ENCODE results near the gene KRT37. TPM values are rescaled to one million over a fixed set of nuclear protein-coding genes. Genes with fewer than 3 reads are reported as not detected.
"Not testable (repeated sequence)": the region's sequence is repeated elsewhere in the genome, so short reads cannot be mapped to it uniquely, and the experiment has no call there.

Gene KRT37
- total RNA-seq, 4 donors from 2014 or later = not detected

DNA sequence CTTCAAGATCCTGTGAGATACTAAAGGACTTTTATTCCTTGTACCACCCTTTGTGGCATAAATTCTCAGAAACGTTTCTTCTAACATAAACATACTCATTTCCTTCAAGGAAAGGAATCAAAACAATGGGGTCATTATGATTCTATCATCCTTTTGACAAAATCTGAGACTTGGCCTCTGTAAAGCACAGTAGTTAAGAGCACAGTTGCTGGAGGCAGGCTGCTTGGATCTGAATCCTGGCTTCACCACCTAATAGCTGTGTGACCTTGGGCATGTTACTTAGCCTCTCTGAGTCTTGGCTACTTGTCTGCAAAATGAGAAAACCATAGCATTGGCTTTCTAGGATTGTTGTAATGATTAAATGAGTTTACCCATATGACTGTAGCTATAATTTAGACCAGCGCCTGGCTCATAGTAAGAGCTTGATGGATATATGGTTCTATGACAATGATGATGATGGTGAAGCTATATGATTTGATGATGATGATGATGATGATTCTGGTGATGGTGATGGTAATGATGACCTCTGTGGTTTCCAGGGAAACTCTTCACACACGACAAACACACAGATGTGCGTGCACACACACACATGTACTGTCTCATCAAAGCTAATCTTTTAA is 20.9 kb downstream of the KRT37 start:
- Histone ChIP-seq H3K4me3 (no peak overlapping the region), H3K27ac (no peak overlapping the region), H3K36me3 (no peaks in the 10 kb centered on the region), H3K27me3 (no peaks in the 10 kb centered on the region), H3K9me3 (no peaks in the 10 kb centered on the region), H3K4me1 (no peaks in the 10 kb centered on the region)
- intact Hi-C loops (cut with DNase I; ENCODE audit: low total_unique reads) = no loop called here
- TF ChIP-seq POLR2A (IDR thresholded peaks at IDR 0.05) = no peak
- no peak for ATAC-seq
- in situ Hi-C loops (cut with MboI; ENCODE audit: low sequenced_read_pairs in 4 of 4) = no loop called here
- DNase-seq = no peak

DNA sequence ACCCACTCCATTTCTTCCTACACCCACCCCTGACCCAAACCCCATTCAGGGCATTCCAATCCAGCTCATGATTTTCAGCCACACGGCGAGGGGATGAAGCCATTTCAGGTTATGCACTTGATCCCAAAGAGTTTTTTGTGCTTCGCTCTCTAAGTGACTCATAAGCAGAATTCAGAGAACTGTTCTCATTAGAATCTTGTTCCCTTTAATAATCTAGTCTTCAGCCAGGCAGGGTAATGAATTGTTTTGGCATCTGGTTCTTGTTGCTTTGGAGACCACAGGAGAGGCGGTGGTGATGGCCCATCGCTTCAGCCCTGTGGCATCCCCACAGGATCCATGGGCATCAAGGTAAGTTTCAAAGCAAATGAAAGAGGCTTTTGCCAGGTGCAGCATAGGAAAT is 22.2 kb downstream of the KRT37 start:
- Histone ChIP-seq H3K27me3 (no peaks in the 10 kb centered on the region), H3K9me3 (no peaks in the 10 kb centered on the region), H3K4me3 (no peak overlapping the region), H3K36me3 (no peaks in the 10 kb centered on the region), H3K4me1 (no peaks in the 10 kb centered on the region), H3K27ac (no peak overlapping the region)
- in situ Hi-C loops (cut with MboI; ENCODE audit: low sequenced_read_pairs in 4 of 4) (no loop called here), intact Hi-C loops (cut with DNase I; ENCODE audit: low total_unique reads) (no loop called here)
- TF ChIP-seq CTCF (IDR thresholded peaks at IDR 0.05 in 4 of 5, conservative IDR thresholded peaks at IDR 0.05 in 1 of 5) (no peak), POLR2A (IDR thresholded peaks at IDR 0.05) (no peak)
- ATAC-seq (no peak), DNase-seq (no peak)

GRCh38 chr17:41396996-41397660 is 27.3 kb downstream of the KRT37 start, which contains the start of gene KRT31:
TSS of gene KRT31 (minus strand) at chr17:41397608. CDS start at chr17:41397539, 69 bp downstream.
- DNase-seq = no peak
- in situ Hi-C loops (cut with MboI; ENCODE audit: low sequenced_read_pairs in 4 of 4) (no loop called here), intact Hi-C loops (cut with DNase I; ENCODE audit: low total_unique reads) (no loop called here)
- TF ChIP-seq POLR2A (IDR thresholded peaks at IDR 0.05) = no peak
- TF ChIP-seq CTCF (IDR thresholded peaks at IDR 0.05 in 4 of 5, conservative IDR thresholded peaks at IDR 0.05 in 1 of 5) = no peak
- Histone ChIP-seq H3K9me3 (no peaks in the 10 kb centered on the region), H3K27me3 (no peaks in the 10 kb centered on the region), H3K27ac (no peak within 1 kb of the TSS), H3K4me3 (peak within 1 kb of the TSS in 1 of 4 donors; percentile 36), H3K36me3 (no peaks in the 10 kb centered on the region), H3K4me1 (peaks cover 0 to 11% of the 10 kb centered on the region in 2 donors)
- peak; percentile 46 to 66 for ATAC-seq

DNA sequence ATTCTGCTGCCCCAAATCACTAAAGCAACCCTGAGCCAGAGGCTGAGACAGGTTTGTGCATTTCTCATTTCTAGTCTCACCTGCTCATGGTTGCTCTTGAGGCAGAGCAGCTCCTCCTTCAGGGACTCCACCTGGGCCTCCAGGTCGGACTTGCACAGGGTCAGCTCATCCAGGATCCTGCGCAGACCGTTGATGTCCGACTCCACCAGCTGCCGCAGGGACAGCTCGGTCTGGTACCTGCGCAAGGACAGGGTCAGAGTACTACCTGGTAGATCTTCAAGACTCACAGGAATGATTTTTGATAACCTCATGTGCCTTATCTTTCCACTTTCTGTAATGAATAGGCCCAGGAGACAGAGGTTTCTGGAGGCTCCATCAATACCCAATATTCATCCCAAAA is 28.0 kb downstream of the KRT37 start:
- H3K36me3 ChIP-seq = no peaks in the 10 kb centered on the region
- H3K27me3 ChIP-seq = no peaks in the 10 kb centered on the region
- ATAC-seq = no peak
- H3K27ac ChIP-seq = no peak overlapping the region
- no peak overlapping the region for H3K4me3 ChIP-seq
- intact Hi-C loops (cut with DNase I; ENCODE audit: low total_unique reads) (no loop called here), in situ Hi-C loops (cut with MboI; ENCODE audit: low sequenced_read_pairs in 4 of 4) (no loop called here)
- peaks cover 0 to 11% of the 10 kb centered on the region in 2 donors for H3K4me1 ChIP-seq
- no peak for DNase-seq
- no peaks in the 10 kb centered on the region for H3K9me3 ChIP-seq
- TF ChIP-seq CTCF (IDR thresholded peaks at IDR 0.05 in 4 of 5, conservative IDR thresholded peaks at IDR 0.05 in 1 of 5) (no peak), POLR2A (IDR thresholded peaks at IDR 0.05) (no peak)

DNA sequence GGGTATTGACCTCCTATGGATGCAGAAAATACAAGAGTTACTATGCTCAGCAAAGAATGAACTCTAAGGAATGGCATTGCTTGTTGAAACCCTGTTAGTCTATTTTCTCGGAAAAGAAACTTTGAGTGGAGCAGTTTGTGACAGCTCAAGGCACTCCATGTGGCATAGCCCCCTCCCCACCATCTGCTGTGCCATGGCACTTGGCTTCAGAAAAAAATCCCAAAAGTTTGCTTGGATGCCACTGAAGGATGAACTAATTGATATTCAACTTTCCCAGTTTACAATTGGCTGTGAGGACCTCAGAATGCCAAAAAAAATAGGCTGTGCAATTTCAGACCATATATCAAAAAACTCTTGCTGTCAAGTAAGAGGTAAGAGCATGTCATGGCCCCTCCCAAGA is 28.8 kb downstream of the KRT37 start:
- no peak for TF ChIP-seq CTCF (IDR thresholded peaks at IDR 0.05 in 4 of 5, conservative IDR thresholded peaks at IDR 0.05 in 1 of 5)
- TF ChIP-seq POLR2A (IDR thresholded peaks at IDR 0.05) = no peak
- DNase-seq = no peak
- Histone ChIP-seq H3K4me3 (no peak overlapping the region), H3K4me1 (peaks cover 0 to 11% of the 10 kb centered on the region in 2 donors), H3K27ac (no peak overlapping the region), H3K36me3 (no peaks in the 10 kb centered on the region), H3K9me3 (no peaks in the 10 kb centered on the region), H3K27me3 (no peaks in the 10 kb centered on the region)
- in situ Hi-C loops (cut with MboI; ENCODE audit: low sequenced_read_pairs in 4 of 4) (no loop called here), intact Hi-C loops (cut with DNase I; ENCODE audit: low total_unique reads) (no loop called here)
- no peak for ATAC-seq

DNA sequence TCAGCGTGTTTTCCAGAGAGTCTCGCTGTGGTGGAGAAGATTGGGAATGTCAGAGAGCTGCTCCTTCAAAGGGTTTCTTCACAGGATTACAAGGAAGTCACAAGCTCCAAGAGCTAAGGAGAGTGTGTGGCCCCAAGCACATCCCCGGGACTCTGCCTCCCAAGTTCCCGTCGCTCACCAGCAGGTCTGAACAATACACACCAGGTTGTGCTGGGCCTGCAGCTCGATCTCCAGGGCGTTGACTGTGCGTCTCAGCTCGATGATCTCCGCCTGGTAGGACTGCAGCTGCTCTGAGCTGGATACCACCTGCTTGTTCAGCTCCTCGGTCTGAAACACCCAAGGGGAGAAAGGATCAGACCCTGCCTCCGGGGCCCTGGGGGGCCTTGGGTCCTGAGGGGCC is 29.3 kb downstream of the KRT37 start:
- intact Hi-C loops (cut with DNase I; ENCODE audit: low total_unique reads); in situ Hi-C loops (cut with MboI; ENCODE audit: low sequenced_read_pairs in 4 of 4); H3K27ac ChIP-seq; H3K27me3 ChIP-seq; H3K9me3 ChIP-seq; H3K36me3 ChIP-seq; ATAC-seq; DNase-seq; H3K4me3 ChIP-seq: not testable (repeated sequence)
- H3K4me1 ChIP-seq = peaks cover 0 to 11% of the 10 kb centered on the region in 2 donors

All from gastrocnemius medialis (tissue), 4 donors.